ENCODE data around the gene CPAMD8. TPM values are rescaled to one million over a fixed set of nuclear protein-coding genes. Genes with fewer than 3 reads are reported as not detected.

CPAMD8 gene
- total and polyA plus RNA-seq, 2 donors (not counting 3 experiments of a cell fraction or from before 2014, with no cell fraction given), result 2.2 to 3.9 TPM

- H3K9me1 ChIP-seq (replicated peaks; ENCODE audit: control insufficient read depth, extremely low read depth, insufficient read depth, low read length), result no peaks in the 10 kb centered on the region
These were observed 17.1 kb upstream of the CPAMD8 start for GRCh38 chr19:17043744-17044143.

More at GRCh38 chr19:17043744-17044143, 17.1 kb upstream of the CPAMD8 start:
- no peaks in the 10 kb centered on the region for H4K20me1 ChIP-seq (replicated peaks; ENCODE audit: control insufficient read depth, extremely low read depth, insufficient read depth, low read length)
- no peak overlapping the region for H3K27ac ChIP-seq (ENCODE audit: insufficient read depth, low read depth, low read length)
- H3K4me1 ChIP-seq (ENCODE audit: control insufficient read depth, extremely low read depth, insufficient read depth, low read length), result no peaks in the 10 kb centered on the region
- ChIA-PET POLR2A (no interaction called here), CTCF (interaction anchor here (1.9 kb wide), 1 partner anchor 9 kb away, joined by 6 read pairs; no protein-coding TSS in a partner anchor)
- H3K4me3 ChIP-seq (replicated peaks in 1 of 3; ENCODE audit: insufficient read depth in 1 of 3, low read depth in 1 of 3, low read length in 3 of 3), result no peak overlapping the region
- H3K4me2 ChIP-seq (ENCODE audit: insufficient read depth, low read length), result no peak overlapping the region
- dilution Hi-C loops (cut with MboI; ENCODE audit: extremely low pct_ligation_motif_present, low sequenced_read_pairs) (no loop called here), intact Hi-C loops (cut with micrococcal nuclease) (no loop called here)
- TF ChIP-seq POLR2AphosphoS5 (IDR thresholded peaks at IDR 0.05; ENCODE audit: insufficient read depth, low read depth, low read length), result no peak
- no peak for TF ChIP-seq CTCF (IDR thresholded peaks at IDR 0.05; ENCODE audit: extremely low read depth in 1 of 2, insufficient read depth in 1 of 2, low read depth in 1 of 2, low read length in 2 of 2)
- TF ChIP-seq EZH2 (IDR thresholded peaks at IDR 0.05; ENCODE audit: borderline replicate concordance, low read depth, low read length, severe bottlenecking), result no peak
- no peak for TF ChIP-seq POLR2A (IDR thresholded peaks at IDR 0.05; ENCODE audit: low read depth, low read length)
- TF ChIP-seq JUN (IDR thresholded peaks at IDR 0.05; ENCODE audit: borderline replicate concordance, insufficient read depth, insufficient read length, low read depth), result no peak
- TF ChIP-seq FOS (IDR thresholded peaks at IDR 0.05; ENCODE audit: borderline replicate concordance, insufficient read depth, low read length), result no peak
- no peak for TF ChIP-seq GATA2 (IDR thresholded peaks at IDR 0.05; ENCODE audit: insufficient read depth, insufficient read length, low read depth, low read length)
- no peak for TF ChIP-seq MAX (IDR thresholded peaks at IDR 0.05; ENCODE audit: insufficient read depth, insufficient read length)
- no peak for TF ChIP-seq MYC (IDR thresholded peaks at IDR 0.05; ENCODE audit: low read depth, low read length)
- H3K79me2 ChIP-seq (ENCODE audit: control insufficient read depth, insufficient read depth, low read length), result no peaks in the 10 kb centered on the region
- H3K9ac ChIP-seq (replicated peaks; ENCODE audit: extremely low read depth, insufficient read depth, low read length), result no peak overlapping the region
- FAIRE-seq (no peak), DNase-seq (ENCODE audit: low read depth, low spot score) (no peak)
- no peak overlapping the region for H2AFZ ChIP-seq (ENCODE audit: low read depth, low read length)
- H3K9me3 ChIP-seq (replicated peaks; ENCODE audit: control insufficient read depth, insufficient read depth, low read length), result no peaks in the 10 kb centered on the region
- no peaks in the 10 kb centered on the region for H3K36me3 ChIP-seq (ENCODE audit: control insufficient read depth in 2 of 2, extremely low read depth in 1 of 2, insufficient read depth in 2 of 2, low read length in 2 of 2)
- peaks cover 2 to 3% of the 10 kb centered on the region in 2 experiments for H3K27me3 ChIP-seq (ENCODE audit: control insufficient read depth in 2 of 2, insufficient read depth in 2 of 2, low read length in 2 of 2)
- no TSS peak for BruUV-seq (replicated peaks)

Measured in endothelial cell of umbilical vein (primary cell).